GM13976 (cell line): ENCODE data around the gene ADPGK.

Experiments
- DNase-seq: peaks from one replicate; pipeline ENCODE4 v3.0.0; 2012; ENCODE audit warnings: low spot score
- CTCF ChIP-seq: IDR thresholded peaks from 2 replicates; pipeline ENCODE4 v1.5.1; 2012; ENCODE audit warnings: borderline replicate concordance, mild to moderate bottlenecking; ENCODE audit not compliant: insufficient read depth; ENCODE audit errors: extremely low read depth, missing control alignments, control extremely low read depth
- in situ Hi-C: fragments of 300-500 bp; cut with MboI; formaldehyde crosslinking; loops from one replicate; pipeline ENCODE4 v1.12.0; 2022; ENCODE audit warnings: low sequenced_read_pairs, mixed read lengths, inconsistent platforms; ENCODE audit not compliant: unreplicated experiment

The ADPGK gene

GRCh38 chr15:72785432-72785831, 1.9 kb upstream of the ADPGK start:
- DNase-seq = no peak
- in situ Hi-C loops = loop anchor here (25.0 kb wide), 1 partner anchor 477 kb away; no protein-coding TSS in a partner anchor
- TF ChIP-seq CTCF = no peak

GRCh38 chr15:72784456-72784876, 908 bp upstream of the ADPGK start:
- DNase-seq = no peak
- TF ChIP-seq CTCF = no peak
- in situ Hi-C loops = loop anchor here (25.0 kb wide), 1 partner anchor 478 kb away; no protein-coding TSS in a partner anchor

GRCh38 chr15:72783004-72783639, 436 bp downstream of the ADPGK start:
- in situ Hi-C loops = loop anchor here (25.0 kb wide), 1 partner anchor 479 kb away; no protein-coding TSS in a partner anchor
- peak; percentile 62 for DNase-seq
- no peak for TF ChIP-seq CTCF

- in situ Hi-C loops = loop anchor here (25.0 kb wide), 1 partner anchor 480 kb away; no protein-coding TSS in a partner anchor
- no peak for TF ChIP-seq CTCF
- no peak for DNase-seq
Measured at GRCh38 chr15:72782274-72783003, 1.1 kb downstream of the ADPGK start.

- in situ Hi-C loops = loop anchor here (25.0 kb wide), 1 partner anchor 481 kb away; no protein-coding TSS in a partner anchor
- no peak for TF ChIP-seq CTCF
- DNase-seq = no peak
Measured at GRCh38 chr15:72781631-72782030, 1.9 kb downstream of the ADPGK start.

- no peak for DNase-seq
- in situ Hi-C loops = loop anchor here (25.0 kb wide), 1 partner anchor 484 kb away; no protein-coding TSS in a partner anchor
- TF ChIP-seq CTCF = no peak
Measured at GRCh38 chr15:72778796-72779195, 4.8 kb downstream of the ADPGK start.
